Measurements from ENCODE around the gene RPP30.

The RPP30 gene

GRCh38 chr10:90913774-90914420, 42.1 kb downstream of the RPP30 start:
- no peak for TF ChIP-seq CTCF (IDR thresholded peaks at IDR 0.05)

DNA sequence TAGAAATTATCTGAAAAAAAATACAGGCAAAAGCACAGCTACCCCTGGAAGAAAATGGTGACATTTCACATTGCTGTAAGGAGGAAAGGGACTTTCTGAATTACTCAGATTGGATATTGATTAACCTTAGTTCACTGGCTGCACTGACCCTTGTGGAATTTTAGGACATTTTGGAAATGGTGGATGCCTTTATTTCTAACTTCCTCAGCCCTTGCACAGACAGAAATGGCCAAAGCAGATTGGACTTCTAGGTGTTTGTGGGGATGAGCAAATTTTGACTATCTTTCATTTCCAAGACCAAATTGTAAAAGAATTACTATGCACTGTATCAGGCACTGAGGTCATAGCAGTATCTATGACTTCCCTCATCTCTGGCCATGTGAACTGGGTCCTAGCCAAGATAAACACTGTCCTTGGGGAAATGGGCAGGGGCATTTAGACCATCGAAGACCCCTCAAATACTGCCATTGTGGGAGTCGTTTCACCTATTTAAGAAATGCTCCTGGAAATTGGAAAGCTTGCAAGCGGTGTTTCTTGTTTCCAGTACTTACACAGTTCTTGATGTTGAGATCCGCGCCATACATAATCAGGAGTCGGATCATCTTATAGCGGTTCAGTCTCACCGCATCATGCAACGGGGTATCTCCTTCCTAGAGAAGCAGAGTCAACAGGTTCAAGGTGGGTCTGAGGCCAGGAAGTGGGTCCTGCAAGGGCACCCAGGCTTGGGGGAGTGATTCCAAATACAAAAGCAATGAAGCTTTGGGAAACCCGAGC, 43.4 kb downstream of the RPP30 start:
- TF ChIP-seq CTCF (IDR thresholded peaks at IDR 0.05) = no peak

DNA sequence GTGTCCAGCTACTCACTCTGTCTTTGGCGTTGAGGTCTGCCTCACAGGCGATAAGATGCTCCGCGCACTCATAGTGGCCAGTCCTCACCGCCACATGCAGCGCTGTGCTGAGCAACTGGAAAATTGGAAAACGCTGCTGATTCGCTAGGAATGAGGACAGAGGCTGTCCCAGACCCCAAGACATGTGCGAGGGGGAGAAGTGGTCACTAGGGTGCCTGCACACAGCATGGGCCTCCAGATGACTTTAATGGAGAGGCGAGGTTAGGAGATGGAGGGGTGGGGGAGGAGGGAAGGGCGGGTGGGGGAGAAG, 43.9 kb downstream of the RPP30 start:
- TF ChIP-seq CTCF (IDR thresholded peaks at IDR 0.05) = no peak

GRCh38 chr10:90916392-90917237, 44.8 kb downstream of the RPP30 start:
- TF ChIP-seq CTCF (IDR thresholded peaks at IDR 0.05) = no peak

DNA sequence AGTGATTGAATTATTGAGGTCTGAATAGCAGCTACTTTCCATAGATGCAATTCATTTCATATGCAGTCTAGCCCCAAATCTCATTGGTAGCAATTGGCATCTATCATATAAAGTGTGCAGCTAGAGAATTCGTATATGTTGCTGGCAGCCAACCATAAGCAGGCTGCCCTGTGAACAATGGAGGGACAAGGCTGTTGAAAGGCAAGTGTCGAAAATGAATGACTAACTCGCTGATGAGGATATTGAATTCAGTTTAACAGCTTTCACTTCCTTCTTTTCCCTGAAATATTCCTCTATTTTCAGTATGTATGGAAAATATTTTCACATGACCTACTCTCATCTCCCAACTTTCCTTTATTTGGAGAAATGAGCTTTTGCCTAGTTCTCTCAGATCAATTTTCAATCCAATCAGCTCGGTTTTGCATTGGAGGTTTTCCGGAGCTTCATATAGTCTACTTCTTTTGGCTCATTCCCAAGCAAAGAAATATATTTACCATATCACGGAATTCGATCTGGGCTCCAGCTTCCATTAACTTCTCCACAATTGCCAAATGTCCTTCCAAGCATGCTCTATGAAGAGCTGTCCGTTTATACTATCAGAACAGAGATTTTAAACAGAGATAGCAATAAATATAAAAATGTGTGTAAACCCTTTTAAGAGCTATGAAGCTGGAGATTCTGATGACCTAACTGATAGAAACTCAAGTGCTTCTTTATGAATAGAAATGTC, 45.6 kb downstream of the RPP30 start:
- TF ChIP-seq CTCF (IDR thresholded peaks at IDR 0.05) = no peak

DNA sequence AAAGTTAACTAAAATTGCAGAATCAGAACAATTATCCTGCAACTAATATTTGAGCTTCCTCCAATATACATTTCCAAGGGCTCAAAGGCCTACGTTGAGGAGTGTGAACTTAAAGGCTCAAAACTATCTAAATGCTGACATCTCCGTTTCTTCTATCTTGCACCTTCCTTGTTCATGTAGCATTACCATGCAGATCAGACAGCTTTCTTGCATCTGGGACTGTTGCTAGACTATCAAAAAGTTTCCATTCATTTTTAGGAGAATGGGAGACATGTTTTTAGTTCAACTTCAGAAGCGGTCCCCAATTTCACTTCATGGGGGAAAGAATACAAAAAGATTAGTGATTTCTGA, 46.2 kb downstream of the RPP30 start:
- TF ChIP-seq CTCF (IDR thresholded peaks at IDR 0.05) = no peak

All from LNCAP (cell line).